ENCODE data around the gene CCND2.

- TF ChIP-seq CTCF (IDR thresholded peaks at IDR 0.05) (no peak), POLR2AphosphoS5 (IDR thresholded peaks at IDR 0.05) (no peak)
Observed at GRCh38 chr12:4259099-4259498, 14.5 kb upstream of the CCND2 start.
